GM12891 (cell line): ENCODE data around the gene MAP4K4.

Experiments used
- DNase-seq: peaks from one replicate; pipeline ENCODE4 v3.0.0; 2011; ENCODE audit warnings: low spot score; ENCODE audit not compliant: insufficient read length
- FAIRE-seq: peaks from 2 replicates; lab custom pipeline; 2011; peaks lifted over from hg19 to GRCh38; lab: Jason Lieb, UNC
- PAX5 ChIP-seq: IDR thresholded peaks from 2 replicates; pipeline ENCODE4 v1.6.1; 2011; ENCODE audit warnings: low read length, moderate library complexity, mild to moderate bottlenecking; ENCODE audit not compliant: insufficient read depth, severe bottlenecking
- POLR2A ChIP-seq: IDR thresholded peaks from 2 replicates; pipeline ENCODE4 v1.6.1; 2011; ENCODE audit warnings: low read depth, low read length, control low read depth
- POLR2AphosphoS5 ChIP-seq: IDR thresholded peaks from 2 replicates; pipeline ENCODE4 v1.6.1; 2011; ENCODE audit warnings: low read depth, low read length, control low read depth
- POU2F2 ChIP-seq: IDR thresholded peaks from 2 replicates; pipeline ENCODE4 v1.6.1; 2011; ENCODE audit warnings: low read depth, mild to moderate bottlenecking, control low read depth, low read length, moderate library complexity
- SPI1 ChIP-seq: IDR thresholded peaks from 2 replicates; pipeline ENCODE4 v1.6.1; 2011; ENCODE audit warnings: low read depth, low read length, control low read depth
- TAF1 ChIP-seq: IDR thresholded peaks from 2 replicates; pipeline ENCODE4 v1.6.1; 2011; ENCODE audit warnings: low read depth, low read length, control low read depth

MAP4K4 gene

DNA sequence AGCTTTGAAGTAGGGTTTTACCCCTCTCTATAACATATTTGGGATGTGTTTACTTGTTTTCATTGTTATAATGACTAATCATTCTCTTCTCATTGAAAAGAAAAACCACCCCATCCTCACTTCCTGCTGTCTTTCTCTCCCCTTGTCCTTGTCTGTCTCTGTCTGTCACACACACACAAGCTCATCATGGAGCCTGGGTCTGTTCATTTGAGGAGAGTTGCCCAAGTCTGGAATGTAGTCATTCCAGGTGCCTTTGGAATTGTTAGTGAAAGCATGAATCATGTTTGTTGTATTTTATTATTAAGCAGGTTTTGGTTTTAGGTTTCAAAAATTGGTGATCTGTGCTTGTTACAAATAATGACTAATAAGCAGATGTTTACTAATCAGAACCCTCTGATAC is 160.7 kb downstream of the MAP4K4 start:
- TF ChIP-seq SPI1, result no peak
- TF ChIP-seq POU2F2, result no peak
- TF ChIP-seq POLR2A, result no peak
- TF ChIP-seq TAF1, result no peak
- TF ChIP-seq PAX5, result no peak
- TF ChIP-seq POLR2AphosphoS5, result no peak
- DNase-seq (no peak), FAIRE-seq (no peak)

DNA sequence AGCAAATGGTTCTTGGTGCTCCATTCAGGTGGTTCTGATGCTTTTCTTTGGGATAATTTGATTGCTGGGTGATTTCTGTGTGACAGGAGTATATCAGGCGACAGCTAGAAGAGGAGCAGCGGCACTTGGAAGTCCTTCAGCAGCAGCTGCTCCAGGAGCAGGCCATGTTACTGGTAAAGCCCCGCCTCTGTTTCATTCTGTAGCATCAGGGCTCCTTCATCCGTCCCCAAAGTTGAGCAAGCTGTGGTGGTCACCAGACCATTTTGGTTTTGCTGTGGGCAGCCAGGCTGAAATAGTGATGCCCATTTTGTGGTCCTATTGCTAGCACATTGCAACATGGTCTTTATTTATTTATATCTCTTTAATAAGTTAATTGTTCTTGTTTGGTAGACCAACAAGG is 161.4 kb downstream of the MAP4K4 start:
- DNase-seq (no peak), FAIRE-seq (no peak)
- TF ChIP-seq POU2F2, result no peak
- no peak for TF ChIP-seq SPI1

- TF ChIP-seq POLR2A (no peak), TAF1 (no peak), POU2F2 (no peak), SPI1 (no peak), POLR2AphosphoS5 (no peak), PAX5 (no peak)
- DNase-seq, result no peak
- no peak for FAIRE-seq
Measured at GRCh38 chr2:101859604-101860003, 162.1 kb downstream of the MAP4K4 start.

GRCh38 chr2:101860157-101860556 is 162.7 kb downstream of the MAP4K4 start:
- no peak for TF ChIP-seq POU2F2
- TF ChIP-seq POLR2AphosphoS5, result no peak
- no peak for TF ChIP-seq PAX5
- TF ChIP-seq SPI1, result no peak
- no peak for TF ChIP-seq POLR2A
- no peak for TF ChIP-seq TAF1
- FAIRE-seq (no peak), DNase-seq (no peak)

- TF ChIP-seq POLR2A (no peak), POLR2AphosphoS5 (no peak), TAF1 (no peak), POU2F2 (no peak), PAX5 (no peak), SPI1 (no peak)
- no peak for DNase-seq
- FAIRE-seq, result no peak
Measured at GRCh38 chr2:101860782-101861181, 163.3 kb downstream of the MAP4K4 start.

DNA sequence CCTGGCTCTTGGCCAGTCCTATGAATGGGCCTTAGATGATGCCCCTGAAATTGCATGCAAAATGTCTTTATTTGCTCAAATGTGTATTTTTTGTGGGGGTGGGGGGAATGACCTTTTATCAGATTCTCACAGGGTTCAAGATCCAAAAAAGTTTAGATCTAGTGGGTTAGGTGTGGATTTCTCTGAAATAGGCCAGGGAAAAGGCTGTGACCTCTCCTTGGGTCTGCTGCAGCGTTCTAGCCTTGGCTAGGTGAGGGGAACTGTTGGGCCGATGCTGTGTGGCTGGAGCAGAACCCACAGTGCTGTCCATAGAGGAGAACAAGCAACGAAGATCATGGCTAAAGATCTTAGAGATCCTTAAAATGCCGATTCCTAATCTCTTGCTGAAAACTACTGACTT is 163.9 kb downstream of the MAP4K4 start:
- no peak for FAIRE-seq
- TF ChIP-seq POU2F2 (no peak), POLR2A (no peak), PAX5 (no peak)
- DNase-seq, result no peak

- TF ChIP-seq SPI1 (no peak), PAX5 (no peak), POLR2A (no peak), POLR2AphosphoS5 (no peak), POU2F2 (no peak), TAF1 (no peak)
- DNase-seq (no peak), FAIRE-seq (no peak)
Measured at GRCh38 chr2:101863534-101863933, 166.0 kb downstream of the MAP4K4 start.

DNA sequence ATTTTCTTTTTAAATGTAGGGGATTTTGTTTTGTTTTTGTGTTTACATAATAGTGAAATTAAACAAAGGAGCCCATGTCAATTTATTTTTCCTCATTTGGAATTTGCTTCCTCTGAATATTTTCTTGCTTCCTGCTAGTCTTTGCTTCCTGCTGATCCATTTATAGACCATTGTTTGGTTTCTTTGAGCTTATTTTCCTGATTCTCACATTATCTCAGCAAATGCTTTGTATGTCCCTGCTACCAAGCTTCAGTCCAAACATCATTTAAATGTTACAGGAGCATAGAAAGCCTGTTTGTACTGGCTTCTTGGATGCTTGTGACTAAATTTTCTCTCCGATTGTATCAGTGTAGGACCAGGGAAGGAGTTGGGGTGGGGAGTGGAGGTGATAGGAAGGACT is 166.9 kb downstream of the MAP4K4 start:
- no peak for DNase-seq
- TF ChIP-seq POU2F2, result no peak
- TF ChIP-seq POLR2A, result no peak
- no peak for TF ChIP-seq POLR2AphosphoS5
- no peak for TF ChIP-seq TAF1
- TF ChIP-seq PAX5, result no peak
- TF ChIP-seq SPI1, result no peak
- FAIRE-seq, result no peak

GRCh38 chr2:101868525-101868924 is 171.0 kb downstream of the MAP4K4 start:
- TF ChIP-seq SPI1 (no peak), PAX5 (no peak), POU2F2 (no peak), POLR2A (no peak), TAF1 (no peak), POLR2AphosphoS5 (no peak)
- no peak for DNase-seq

GRCh38 chr2:101869527-101869926 is 172.0 kb downstream of the MAP4K4 start:
- TF ChIP-seq TAF1 (no peak), PAX5 (no peak), POLR2AphosphoS5 (no peak), SPI1 (no peak), POLR2A (no peak), POU2F2 (no peak)
- FAIRE-seq (no peak), DNase-seq (no peak)

More at GRCh38 chr2:101868525-101868924, 171.0 kb downstream of the MAP4K4 start:
- FAIRE-seq, result no peak

DNA sequence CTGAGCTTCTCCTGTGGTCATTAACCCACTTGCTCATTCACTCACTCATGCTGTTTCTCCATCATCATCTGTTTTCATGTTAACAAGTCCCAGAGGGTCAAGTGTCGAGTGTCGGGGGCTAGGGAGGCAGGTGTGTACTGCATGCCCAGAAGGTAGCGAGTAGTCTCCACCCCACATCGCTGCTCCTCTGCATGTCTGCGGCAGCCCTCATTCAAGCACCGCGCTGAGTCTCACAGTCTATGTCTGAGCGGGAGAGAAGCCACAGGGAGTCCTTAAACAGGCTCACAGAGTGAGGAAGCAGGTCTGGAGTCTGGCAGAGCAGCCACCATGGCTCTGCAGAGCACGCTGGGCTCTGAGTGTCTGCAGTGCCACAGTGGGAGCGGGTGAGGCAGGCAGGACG is 172.9 kb downstream of the MAP4K4 start:
- TF ChIP-seq TAF1 (no peak), SPI1 (no peak), POLR2AphosphoS5 (no peak), POU2F2 (no peak), PAX5 (no peak), POLR2A (no peak)
- DNase-seq, result no peak
- no peak for FAIRE-seq
